T-helper 1 cell (primary cell): ENCODE results near the gene DDX31.

Source experiments
- DNase-seq, 5 donors: peaks; one replicate each; pipeline ENCODE4 v3.0.0-alpha.2; 2012 to 2020

DDX31 gene

GRCh38 chr9:132592451-132592850 is 77.3 kb downstream of the DDX31 start:
- DNase-seq = no peak

- no peak for DNase-seq
Measured at GRCh38 chr9:132591751-132592314, 78.0 kb downstream of the DDX31 start.

- no peak for DNase-seq
Measured at GRCh38 chr9:132591244-132591643, 78.5 kb downstream of the DDX31 start.

GRCh38 chr9:132590318-132591182 is 79.2 kb downstream of the DDX31 start:
- DNase-seq = no peak

- DNase-seq = no peak
Measured at GRCh38 chr9:132590037-132590317, 79.8 kb downstream of the DDX31 start.

GRCh38 chr9:132589148-132590036 is 80.4 kb downstream of the DDX31 start:
- no peak for DNase-seq

- no peak for DNase-seq
Measured at GRCh38 chr9:132588501-132589147, 81.2 kb downstream of the DDX31 start.

- no peak for DNase-seq
Measured at GRCh38 chr9:132588098-132588497, 81.7 kb downstream of the DDX31 start.

- DNase-seq = no peak
Measured at GRCh38 chr9:132587592-132587955, 82.2 kb downstream of the DDX31 start.

- DNase-seq = no peak
Measured at GRCh38 chr9:132586830-132587591, 82.8 kb downstream of the DDX31 start.

- no peak for DNase-seq
Measured at GRCh38 chr9:132585954-132586829, 83.6 kb downstream of the DDX31 start.

- no peak for DNase-seq
Measured at GRCh38 chr9:132584601-132585560, 84.9 kb downstream of the DDX31 start.

GRCh38 chr9:132583584-132584304 is 86.0 kb downstream of the DDX31 start:
- no peak for DNase-seq

GRCh38 chr9:132582786-132583583 is 86.8 kb downstream of the DDX31 start:
- no peak for DNase-seq

- no peak for DNase-seq
Measured at GRCh38 chr9:132582276-132582785, 87.5 kb downstream of the DDX31 start, which contains the start of gene BARHL1. BARHL1 (plus strand) TSS chr9:132582606; CDS start chr9:132582798, 192 bp downstream.

- DNase-seq = no peak
Measured at GRCh38 chr9:132579427-132579798, 90.4 kb downstream of the DDX31 start.

GRCh38 chr9:132578367-132578932 is 91.3 kb downstream of the DDX31 start:
- DNase-seq = no peak

GRCh38 chr9:132577119-132577518 is 92.7 kb downstream of the DDX31 start:
- DNase-seq = no peak
